ENCODE results near the gene TXLNG. TPM values are rescaled to one million over a fixed set of nuclear protein-coding genes. Genes with fewer than 3 reads are reported as not detected.

Gene TXLNG
- total RNA-seq, 1 experiment from 2014 or later = 10.2 TPM

DNA sequence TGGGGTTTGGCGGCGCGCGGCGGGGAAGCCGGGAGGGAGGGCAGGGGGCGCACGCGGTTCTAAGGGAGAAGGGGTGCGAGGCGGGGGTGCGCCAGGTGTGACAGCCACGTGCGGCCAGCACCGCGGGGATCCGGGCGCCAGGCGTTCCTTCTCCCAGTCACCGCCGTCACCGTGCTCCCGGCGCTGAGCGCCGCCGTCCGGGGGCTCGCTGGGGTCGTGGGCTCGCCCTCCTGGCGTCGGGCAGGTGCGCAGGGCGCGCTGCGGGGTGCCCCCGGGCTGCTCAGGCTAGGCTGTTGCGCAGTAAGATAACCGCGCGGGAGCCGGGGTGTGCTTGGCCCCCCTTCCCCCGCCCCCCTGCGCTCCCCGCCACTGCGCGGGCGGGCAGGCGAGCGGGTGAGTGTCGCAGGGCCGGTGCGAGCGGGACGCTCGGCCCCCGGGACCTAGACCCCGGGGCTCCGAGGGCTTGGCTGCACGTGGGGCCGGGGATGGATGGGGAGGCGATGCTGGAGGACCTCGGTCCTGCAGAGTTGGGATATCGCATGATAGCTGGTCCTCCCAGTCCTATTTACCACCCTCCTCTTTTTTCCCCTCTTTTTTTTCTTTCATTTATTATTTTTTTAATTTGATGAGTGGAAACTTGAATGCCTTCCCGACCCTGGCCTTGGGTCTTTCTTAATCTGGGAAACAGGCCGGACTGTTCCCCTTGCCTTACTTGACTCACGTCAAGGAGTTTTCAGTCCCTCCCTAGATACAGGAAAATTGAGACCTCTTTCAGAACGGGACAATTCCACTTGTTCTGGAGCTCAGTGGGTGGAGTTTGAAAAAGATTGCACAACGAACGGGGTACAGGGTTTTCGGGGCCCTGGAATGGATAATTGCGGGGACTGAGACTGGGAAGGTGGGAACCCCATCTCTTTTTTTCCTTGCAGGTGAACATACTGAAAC, 797 bp downstream of the TXLNG start:
- DNase-seq (ENCODE audit: low read depth, low spot score) = no peak
- ChIA-PET POLR2A (no interaction called here), CTCF (no interaction called here)

DNA sequence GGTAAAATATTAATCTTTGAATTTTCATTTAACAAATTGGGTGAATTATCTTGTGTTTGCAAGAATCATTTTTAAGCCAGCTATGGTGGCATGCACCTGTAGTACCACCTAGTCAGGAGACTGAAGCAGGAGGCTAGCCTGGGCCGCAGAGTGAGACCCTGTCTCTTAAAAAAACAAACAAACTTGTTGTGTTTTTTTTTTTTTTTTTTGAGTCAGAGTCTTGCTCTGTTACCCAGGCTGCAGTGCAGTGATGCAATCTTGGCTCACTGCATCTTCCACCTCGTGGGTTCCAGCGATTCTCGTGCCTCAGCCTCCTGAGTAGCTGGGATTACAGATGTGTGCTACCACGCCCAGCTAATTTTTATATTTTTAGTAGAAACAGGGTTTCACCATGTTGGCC, 2.2 kb downstream of the TXLNG start:
- DNase-seq (ENCODE audit: low read depth, low spot score) = no peak
- Histone ChIP-seq H3K27me3 (ENCODE audit: control insufficient read depth, insufficient read depth, low read length) (no peaks in the 10 kb centered on the region), H3K9me3 (ENCODE audit: control insufficient read depth, insufficient read depth, low read depth, low read length) (no peaks in the 10 kb centered on the region), H3K4me1 (ENCODE audit: control insufficient read depth, insufficient read depth, low read length) (no peaks in the 10 kb centered on the region), H3K36me3 (ENCODE audit: control insufficient read depth, insufficient read depth, low read length) (no peaks in the 10 kb centered on the region; the same call in 1 of the 2 replicates), H3K4me3 (ENCODE audit: low read depth in 2 of 2, low read length in 2 of 2) (no peak overlapping the region), H3K27ac (ENCODE audit: low read length) (no peak overlapping the region)
- intact Hi-C loops (cut with micrococcal nuclease; ENCODE audit: unreplicated experiment) (no loop called here), in situ Hi-C loops (cut with HindIII; ENCODE audit: low pct_unique_long_range_greater_than_20kb, low sequenced_read_pairs) (no loop called here)
- CTCF ChIA-PET = no interaction called here
- POLR2A ChIA-PET = interaction anchor here (0.7 kb wide), 1 partner anchor 17 kb away, joined by 3 read pairs; no protein-coding TSS in a partner anchor
- BruUV-seq (replicated peaks) = no TSS peak
- TF ChIP-seq TCF7L2 (IDR thresholded peaks at IDR 0.05; ENCODE audit: low read depth, low read length) (no peak), POLR2AphosphoS5 (IDR thresholded peaks at IDR 0.05; ENCODE audit: low read depth, low read length) (no peak), SIN3A (IDR thresholded peaks at IDR 0.05; ENCODE audit: borderline replicate concordance, insufficient read depth, low read depth, low read length) (no peak)
- TF ChIP-seq, protein P1, sequence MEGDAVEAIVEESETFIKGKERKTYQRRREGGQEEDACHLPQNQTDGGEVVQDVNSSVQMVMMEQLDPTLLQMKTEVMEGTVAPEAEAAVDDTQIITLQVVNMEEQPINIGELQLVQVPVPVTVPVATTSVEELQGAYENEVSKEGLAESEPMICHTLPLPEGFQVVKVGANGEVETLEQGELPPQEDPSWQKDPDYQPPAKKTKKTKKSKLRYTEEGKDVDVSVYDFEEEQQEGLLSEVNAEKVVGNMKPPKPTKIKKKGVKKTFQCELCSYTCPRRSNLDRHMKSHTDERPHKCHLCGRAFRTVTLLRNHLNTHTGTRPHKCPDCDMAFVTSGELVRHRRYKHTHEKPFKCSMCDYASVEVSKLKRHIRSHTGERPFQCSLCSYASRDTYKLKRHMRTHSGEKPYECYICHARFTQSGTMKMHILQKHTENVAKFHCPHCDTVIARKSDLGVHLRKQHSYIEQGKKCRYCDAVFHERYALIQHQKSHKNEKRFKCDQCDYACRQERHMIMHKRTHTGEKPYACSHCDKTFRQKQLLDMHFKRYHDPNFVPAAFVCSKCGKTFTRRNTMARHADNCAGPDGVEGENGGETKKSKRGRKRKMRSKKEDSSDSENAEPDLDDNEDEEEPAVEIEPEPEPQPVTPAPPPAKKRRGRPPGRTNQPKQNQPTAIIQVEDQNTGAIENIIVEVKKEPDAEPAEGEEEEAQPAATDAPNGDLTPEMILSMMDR (IDR thresholded peaks at IDR 0.05) = no peak
- TF ChIP-seq, protein P2, sequence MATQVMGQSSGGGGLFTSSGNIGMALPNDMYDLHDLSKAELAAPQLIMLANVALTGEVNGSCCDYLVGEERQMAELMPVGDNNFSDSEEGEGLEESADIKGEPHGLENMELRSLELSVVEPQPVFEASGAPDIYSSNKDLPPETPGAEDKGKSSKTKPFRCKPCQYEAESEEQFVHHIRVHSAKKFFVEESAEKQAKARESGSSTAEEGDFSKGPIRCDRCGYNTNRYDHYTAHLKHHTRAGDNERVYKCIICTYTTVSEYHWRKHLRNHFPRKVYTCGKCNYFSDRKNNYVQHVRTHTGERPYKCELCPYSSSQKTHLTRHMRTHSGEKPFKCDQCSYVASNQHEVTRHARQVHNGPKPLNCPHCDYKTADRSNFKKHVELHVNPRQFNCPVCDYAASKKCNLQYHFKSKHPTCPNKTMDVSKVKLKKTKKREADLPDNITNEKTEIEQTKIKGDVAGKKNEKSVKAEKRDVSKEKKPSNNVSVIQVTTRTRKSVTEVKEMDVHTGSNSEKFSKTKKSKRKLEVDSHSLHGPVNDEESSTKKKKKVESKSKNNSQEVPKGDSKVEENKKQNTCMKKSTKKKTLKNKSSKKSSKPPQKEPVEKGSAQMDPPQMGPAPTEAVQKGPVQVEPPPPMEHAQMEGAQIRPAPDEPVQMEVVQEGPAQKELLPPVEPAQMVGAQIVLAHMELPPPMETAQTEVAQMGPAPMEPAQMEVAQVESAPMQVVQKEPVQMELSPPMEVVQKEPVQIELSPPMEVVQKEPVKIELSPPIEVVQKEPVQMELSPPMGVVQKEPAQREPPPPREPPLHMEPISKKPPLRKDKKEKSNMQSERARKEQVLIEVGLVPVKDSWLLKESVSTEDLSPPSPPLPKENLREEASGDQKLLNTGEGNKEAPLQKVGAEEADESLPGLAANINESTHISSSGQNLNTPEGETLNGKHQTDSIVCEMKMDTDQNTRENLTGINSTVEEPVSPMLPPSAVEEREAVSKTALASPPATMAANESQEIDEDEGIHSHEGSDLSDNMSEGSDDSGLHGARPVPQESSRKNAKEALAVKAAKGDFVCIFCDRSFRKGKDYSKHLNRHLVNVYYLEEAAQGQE (IDR thresholded peaks at IDR 0.05; ENCODE audit: insufficient read depth in 1 of 2, low read depth in 2 of 2, low read length in 1 of 2) = no peak
- ATAC-seq = no peak

More for the DNA sequence above, 797 bp downstream of the TXLNG start:
- no peak for ATAC-seq
- Histone ChIP-seq H3K4me1 (ENCODE audit: control insufficient read depth, insufficient read depth, low read length) (no peaks in the 10 kb centered on the region), H3K27me3 (ENCODE audit: control insufficient read depth, insufficient read depth, low read length) (no peaks in the 10 kb centered on the region), H3K27ac (ENCODE audit: low read length) (no peak overlapping the region), H3K4me3 (ENCODE audit: low read depth in 2 of 2, low read length in 2 of 2) (peak overlapping the region; percentile 53 to 60), H3K36me3 (ENCODE audit: control insufficient read depth, insufficient read depth, low read length) (no peaks in the 10 kb centered on the region; the same call in 1 of the 2 replicates), H3K9me3 (ENCODE audit: control insufficient read depth, insufficient read depth, low read depth, low read length) (no peaks in the 10 kb centered on the region)
- no TSS peak for BruUV-seq (replicated peaks)
- in situ Hi-C loops (cut with HindIII; ENCODE audit: low pct_unique_long_range_greater_than_20kb, low sequenced_read_pairs) = no loop called here
- TF ChIP-seq, protein P2 (IDR thresholded peaks at IDR 0.05; ENCODE audit: insufficient read depth in 1 of 2, low read depth in 2 of 2, low read length in 1 of 2) = no peak
- TF ChIP-seq, protein P1 (IDR thresholded peaks at IDR 0.05) = no peak
- TF ChIP-seq SIN3A (IDR thresholded peaks at IDR 0.05; ENCODE audit: borderline replicate concordance, insufficient read depth, low read depth, low read length) = 0 out of 2 replicates have a peak, but pooled peaks have one; percentile 19
- intact Hi-C loops (cut with micrococcal nuclease; ENCODE audit: unreplicated experiment) = no loop called here

Measured in Panc1 (cell line).